GM21381 (cell line): ENCODE results near the gene ANO6.

Source experiments
- ATAC-seq: cut with Tn5 transposase; IDR thresholded peaks from one replicate; pipeline ENCODE4 v1.9.1; 2021; ENCODE audit warnings: mild to moderate bottlenecking, moderate library complexity; ENCODE audit not compliant: unreplicated experiment

The ANO6 gene

GRCh38 chr12:45433441-45433868, 217.6 kb downstream of the ANO6 start:
- no peak for ATAC-seq

GRCh38 chr12:45434094-45434493, 218.2 kb downstream of the ANO6 start:
- ATAC-seq: no peak

GRCh38 chr12:45435945-45436710, 220.2 kb downstream of the ANO6 start:
- no peak for ATAC-seq

GRCh38 chr12:45439039-45439438, 223.1 kb downstream of the ANO6 start:
- no peak for ATAC-seq

GRCh38 chr12:45446013-45446412, 230.1 kb downstream of the ANO6 start:
- ATAC-seq: no peak

GRCh38 chr12:45458238-45458637, 242.3 kb downstream of the ANO6 start:
- ATAC-seq: no peak

GRCh38 chr12:45458854-45459807, 243.2 kb downstream of the ANO6 start:
- no peak for ATAC-seq

GRCh38 chr12:45462506-45462905, 246.6 kb downstream of the ANO6 start:
- no peak for ATAC-seq

- no peak for ATAC-seq
Measured at GRCh38 chr12:45464699-45465098, 248.8 kb downstream of the ANO6 start.

- no peak for ATAC-seq
Measured at GRCh38 chr12:45468751-45469615, 253.1 kb downstream of the ANO6 start.

GRCh38 chr12:45469902-45470301, 254.0 kb downstream of the ANO6 start:
- no peak for ATAC-seq

- no peak for ATAC-seq
Measured at GRCh38 chr12:45473636-45474035, 257.7 kb downstream of the ANO6 start.

- ATAC-seq: no peak
Measured at GRCh38 chr12:45475594-45475993, 259.7 kb downstream of the ANO6 start.

GRCh38 chr12:45477526-45477925, 261.6 kb downstream of the ANO6 start:
- no peak for ATAC-seq

- ATAC-seq: no peak
Measured at GRCh38 chr12:45478931-45479330, 263.0 kb downstream of the ANO6 start.

- ATAC-seq: no peak
Measured at GRCh38 chr12:45481746-45482145, 265.9 kb downstream of the ANO6 start.

GRCh38 chr12:45483571-45483970, 267.7 kb downstream of the ANO6 start:
- ATAC-seq: no peak
